Measurements from ENCODE around the gene POU2F1.

DNA sequence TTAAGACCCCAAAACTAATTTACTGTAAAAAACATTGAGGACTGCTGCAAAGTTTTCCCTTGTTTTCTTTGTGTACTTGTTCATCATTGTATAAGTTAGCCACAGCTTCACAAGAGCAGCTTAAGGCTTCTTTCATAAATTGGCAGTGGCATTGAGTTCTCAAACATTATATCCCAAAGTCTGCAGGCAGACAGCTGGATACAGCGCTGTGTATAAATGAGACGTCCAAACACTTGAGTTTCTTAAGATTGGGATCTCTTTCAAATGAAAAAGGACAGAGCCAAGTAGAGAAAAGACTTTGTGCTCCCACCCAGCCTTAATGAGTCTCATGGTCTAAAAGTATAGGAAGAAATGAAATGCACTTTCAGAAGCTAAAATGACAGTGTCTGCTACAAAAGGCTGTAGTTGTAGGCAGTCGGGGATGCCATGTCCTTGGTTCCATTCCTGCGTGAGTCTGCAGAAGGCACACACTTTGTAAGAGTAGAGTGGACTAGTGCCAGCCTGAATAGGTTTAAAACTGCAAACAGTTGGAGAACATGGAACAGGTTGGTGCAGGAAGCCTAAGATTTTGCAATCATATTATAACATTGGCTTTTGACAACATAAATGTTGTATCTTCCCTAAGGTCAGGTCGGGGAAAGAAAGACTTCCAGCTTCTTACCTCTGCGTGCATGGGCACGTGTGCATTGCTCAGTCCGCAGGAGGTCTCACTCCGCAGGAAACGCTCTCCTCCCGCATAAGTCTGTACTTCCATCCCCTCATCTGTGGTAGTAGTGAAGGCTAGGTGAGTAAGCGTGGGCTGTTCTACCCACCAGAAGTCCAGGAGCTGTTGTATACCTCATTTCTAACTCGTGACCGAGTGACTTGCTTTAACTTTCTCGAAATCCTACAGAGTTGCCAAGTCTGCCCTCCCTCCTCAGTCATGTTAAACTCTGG is 203.3 kb downstream of the POU2F1 start:
- TF ChIP-seq, protein P1, sequence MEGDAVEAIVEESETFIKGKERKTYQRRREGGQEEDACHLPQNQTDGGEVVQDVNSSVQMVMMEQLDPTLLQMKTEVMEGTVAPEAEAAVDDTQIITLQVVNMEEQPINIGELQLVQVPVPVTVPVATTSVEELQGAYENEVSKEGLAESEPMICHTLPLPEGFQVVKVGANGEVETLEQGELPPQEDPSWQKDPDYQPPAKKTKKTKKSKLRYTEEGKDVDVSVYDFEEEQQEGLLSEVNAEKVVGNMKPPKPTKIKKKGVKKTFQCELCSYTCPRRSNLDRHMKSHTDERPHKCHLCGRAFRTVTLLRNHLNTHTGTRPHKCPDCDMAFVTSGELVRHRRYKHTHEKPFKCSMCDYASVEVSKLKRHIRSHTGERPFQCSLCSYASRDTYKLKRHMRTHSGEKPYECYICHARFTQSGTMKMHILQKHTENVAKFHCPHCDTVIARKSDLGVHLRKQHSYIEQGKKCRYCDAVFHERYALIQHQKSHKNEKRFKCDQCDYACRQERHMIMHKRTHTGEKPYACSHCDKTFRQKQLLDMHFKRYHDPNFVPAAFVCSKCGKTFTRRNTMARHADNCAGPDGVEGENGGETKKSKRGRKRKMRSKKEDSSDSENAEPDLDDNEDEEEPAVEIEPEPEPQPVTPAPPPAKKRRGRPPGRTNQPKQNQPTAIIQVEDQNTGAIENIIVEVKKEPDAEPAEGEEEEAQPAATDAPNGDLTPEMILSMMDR (IDR thresholded peaks at IDR 0.05; ENCODE audit: low read length): no peak
- TF ChIP-seq EZH2 (optimal IDR thresholded peaks at IDR 0.05; ENCODE audit: low read depth, low read length) (no peak), EZH2phosphoT487 (IDR thresholded peaks at IDR 0.05; ENCODE audit: low read length) (no peak)
